HL-60/S4 (cell line): ENCODE data around the gene CEP164.

Experiments
- in situ Hi-C: fragments of 300-500 bp; cut with MboI; formaldehyde crosslinking; loops from 2 replicates; pipeline ENCODE4 v1.14.3; 2022; ENCODE audit warnings: low sequenced_read_pairs

Gene CEP164

GRCh38 chr11:117327567-117328374 lies at the start of gene CEP164:
TSS of gene CEP164 (plus strand) at chr11:117327854. CDS start at chr11:117338587, 10,733 bp downstream.
- in situ Hi-C loops = no loop called here

GRCh38 chr11:117278347-117278746 lies 49.3 kb upstream of the CEP164 start:
- in situ Hi-C loops = no loop called here

DNA sequence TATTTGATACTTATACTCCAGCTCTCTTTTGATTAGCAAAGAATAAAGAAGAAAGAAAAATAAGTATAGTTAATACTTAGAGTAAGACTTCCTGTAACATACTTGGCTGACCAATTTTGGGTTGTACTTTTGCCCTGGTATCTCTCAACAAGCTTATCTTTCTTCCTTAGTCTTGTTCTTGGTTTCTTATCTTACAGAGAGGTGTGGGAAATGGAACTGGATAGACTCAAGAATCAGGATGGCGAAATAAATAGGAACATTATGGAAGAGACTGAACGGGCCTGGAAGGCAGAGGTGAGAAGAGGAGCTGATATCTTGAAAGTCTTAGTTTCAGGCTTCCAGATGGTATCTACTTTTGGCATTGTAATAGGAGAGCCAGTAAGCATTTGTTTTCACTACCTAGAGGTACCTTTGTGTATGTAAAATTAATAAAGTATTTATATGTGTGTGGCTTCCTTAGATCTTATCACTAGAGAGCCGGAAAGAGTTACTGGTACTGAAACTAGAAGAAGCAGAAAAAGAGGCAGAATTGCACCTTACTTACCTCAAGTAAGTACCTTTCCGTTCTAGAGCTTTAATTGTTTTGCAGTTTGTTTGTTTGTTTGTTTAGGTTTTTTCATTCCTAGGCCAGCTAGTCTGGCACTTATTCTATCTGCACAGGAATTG lies 47.8 kb upstream of the CEP164 start:
- in situ Hi-C loops = no loop called here

- in situ Hi-C loops = no loop called here
These were observed 46.5 kb upstream of the CEP164 start for GRCh38 chr11:117281159-117281558.

- in situ Hi-C loops = no loop called here
These were observed 45.8 kb upstream of the CEP164 start for GRCh38 chr11:117281869-117282268.

- in situ Hi-C loops = no loop called here
These were observed 44.7 kb upstream of the CEP164 start for GRCh38 chr11:117282956-117283355.

DNA sequence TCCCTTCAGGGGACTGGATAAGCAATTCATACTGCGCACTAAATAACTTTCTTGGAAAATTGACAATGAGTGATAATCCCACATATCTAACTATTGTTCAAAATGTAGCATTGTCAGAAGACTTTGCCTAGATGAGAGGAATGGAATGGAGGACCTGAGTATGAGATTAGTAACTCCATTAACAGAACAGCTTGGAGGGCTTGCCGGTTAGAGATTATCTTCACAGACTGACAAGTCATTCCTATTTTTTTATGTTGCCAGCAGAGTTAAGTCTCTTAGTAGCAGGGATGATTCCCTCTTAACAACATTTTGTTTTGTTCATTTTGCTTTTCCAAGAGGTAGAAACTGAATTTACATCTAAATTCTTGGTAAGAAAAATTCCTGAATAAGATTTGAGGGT lies 43.6 kb upstream of the CEP164 start:
- in situ Hi-C loops = no loop called here

DNA sequence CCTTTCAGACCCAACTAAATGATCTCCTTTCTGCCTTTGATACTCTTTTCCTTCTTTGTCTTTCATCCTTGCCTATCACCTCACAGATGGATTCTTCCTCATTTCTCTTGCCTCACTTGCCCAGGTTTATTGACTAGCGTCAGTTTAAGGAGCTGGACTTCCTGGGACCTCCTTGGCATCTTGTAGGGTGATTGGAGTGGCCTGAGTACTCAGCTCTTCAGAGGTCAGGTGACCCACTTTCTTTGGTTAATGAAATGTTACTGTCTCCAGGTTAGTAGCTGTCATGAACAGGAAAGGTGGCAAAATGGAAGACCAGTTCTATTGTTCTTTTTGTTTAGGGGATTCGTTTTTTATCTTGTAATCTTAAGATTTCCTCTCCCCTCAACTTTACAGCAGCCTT lies 41.1 kb upstream of the CEP164 start:
- in situ Hi-C loops = no loop called here

DNA sequence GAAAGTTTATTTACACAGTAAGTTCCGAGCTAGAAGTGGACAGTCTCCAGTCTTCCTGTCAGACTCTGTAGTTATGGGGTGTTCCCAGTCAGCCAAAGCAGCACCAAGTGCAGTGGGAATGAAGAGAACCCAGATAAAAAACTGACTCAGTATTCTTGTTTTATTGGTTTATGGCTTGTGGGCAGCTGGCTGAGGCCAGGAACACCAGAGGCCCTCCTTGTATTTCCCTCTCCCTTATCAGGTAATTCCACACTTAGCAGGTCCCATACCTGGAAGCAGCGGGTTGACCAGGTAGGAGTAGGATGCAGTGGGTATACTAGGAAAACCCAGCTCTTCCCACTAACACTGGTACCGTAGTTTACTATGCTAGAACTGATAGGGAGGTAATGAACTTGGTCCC lies 40.0 kb upstream of the CEP164 start:
- in situ Hi-C loops = no loop called here

GRCh38 chr11:117289795-117290194 lies 37.9 kb upstream of the CEP164 start:
- in situ Hi-C loops = no loop called here

DNA sequence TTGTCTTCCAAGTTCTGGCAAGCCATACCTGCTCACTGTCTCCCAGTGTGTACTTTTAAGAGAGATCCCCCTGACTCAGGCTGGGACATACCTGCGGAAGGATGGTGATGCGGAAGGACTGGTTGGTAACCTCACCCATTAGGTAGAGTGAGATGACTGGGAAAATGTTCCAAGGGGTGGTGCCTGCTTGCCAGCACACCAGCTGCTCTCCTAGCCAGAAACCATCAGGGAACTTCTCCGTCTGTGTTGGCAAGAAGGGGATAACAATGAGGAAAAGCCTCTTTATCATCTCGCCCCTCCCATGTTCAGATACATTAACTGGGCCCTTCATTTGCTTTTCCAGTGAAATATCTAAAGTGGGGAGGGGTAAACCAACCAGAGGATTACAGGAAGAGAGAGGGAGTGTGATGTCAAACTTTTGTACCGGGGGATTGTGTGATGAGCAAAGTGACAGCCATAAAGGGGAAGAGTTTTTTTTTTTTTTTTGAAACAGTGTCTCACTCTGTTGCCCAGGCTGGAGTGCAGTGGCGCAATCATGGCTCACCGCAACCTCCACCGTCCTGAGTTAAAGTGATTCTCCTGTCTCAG lies 36.8 kb upstream of the CEP164 start, which contains the start of gene BACE1-AS:
TSS of gene BACE1-AS (plus strand) at position 538 of the 588 bp plus-strand sequence.
- in situ Hi-C loops = no loop called here

- in situ Hi-C loops = no loop called here
These were observed 35.0 kb upstream of the CEP164 start for GRCh38 chr11:117292616-117293015.

- in situ Hi-C loops = no loop called here
These were observed 32.1 kb upstream of the CEP164 start for GRCh38 chr11:117295438-117296137.

GRCh38 chr11:117296881-117297280 lies 30.8 kb upstream of the CEP164 start:
- in situ Hi-C loops = no loop called here

- in situ Hi-C loops = no loop called here
These were observed 29.5 kb upstream of the CEP164 start for GRCh38 chr11:117298195-117298594.

DNA sequence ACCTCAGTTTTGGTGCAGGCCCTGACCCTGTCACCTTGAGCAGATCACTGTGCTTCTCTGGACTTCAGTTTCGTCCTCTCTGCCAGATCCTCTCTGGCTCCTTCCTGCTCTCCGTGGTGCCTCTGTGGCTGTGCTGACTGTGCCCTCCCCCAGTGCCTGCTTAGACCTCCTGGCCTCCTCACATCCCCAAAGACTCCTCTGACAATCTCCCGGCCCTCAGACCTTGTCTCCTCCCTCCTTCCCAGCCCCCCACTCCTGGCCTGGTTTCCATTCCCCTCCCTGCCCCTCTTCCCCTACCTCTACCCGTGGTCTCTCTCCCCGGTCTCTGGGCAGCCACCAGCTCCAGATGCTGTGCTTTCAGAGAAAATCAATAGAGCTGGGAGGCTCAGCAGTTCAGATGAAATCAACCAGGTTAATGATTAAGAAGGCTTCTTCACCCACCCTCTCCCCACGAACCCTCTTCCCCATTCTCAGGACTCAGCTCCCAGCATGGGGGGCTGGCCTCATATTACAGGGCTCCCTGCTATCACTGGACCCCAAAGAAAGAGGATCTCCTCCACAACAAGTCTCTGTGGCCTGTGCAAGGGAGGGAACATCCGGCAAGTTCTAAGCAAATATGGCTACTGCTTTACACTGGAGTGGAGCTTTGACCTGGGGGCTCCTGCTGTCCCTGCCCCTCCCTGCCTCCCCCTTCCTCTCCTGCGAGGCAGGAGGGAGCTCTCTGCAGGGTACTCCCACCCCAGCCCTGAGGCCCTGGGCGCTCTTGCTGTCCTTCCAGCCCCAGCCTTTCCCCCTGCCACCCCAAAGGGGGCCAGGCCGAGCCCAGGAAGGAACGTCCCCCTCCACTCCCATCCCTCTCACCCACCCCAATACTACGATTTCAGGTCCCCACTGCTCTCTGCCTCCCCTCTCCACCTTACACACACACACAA lies 28.0 kb upstream of the CEP164 start:
- in situ Hi-C loops = no loop called here

GRCh38 chr11:117300283-117300663 lies 27.4 kb upstream of the CEP164 start:
- in situ Hi-C loops = no loop called here

DNA sequence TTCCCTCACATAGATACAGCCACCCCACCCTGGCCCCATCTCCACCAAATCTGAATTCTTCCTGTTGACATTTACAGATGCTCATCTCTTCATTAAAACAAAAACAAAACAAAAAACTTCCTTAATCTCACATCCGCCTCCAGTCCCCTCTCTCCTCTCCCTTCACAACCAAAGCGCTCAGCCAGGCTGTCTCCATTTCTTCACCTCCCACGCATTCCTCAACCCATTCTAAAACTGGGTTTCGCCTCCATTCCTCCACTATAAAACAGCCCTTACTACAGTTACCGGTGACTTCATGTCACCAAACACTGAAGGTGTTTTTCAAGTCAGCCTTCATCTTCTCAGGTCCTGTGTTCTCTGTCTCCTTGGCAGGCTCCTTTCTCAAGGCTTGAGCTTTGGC lies 26.9 kb upstream of the CEP164 start:
- in situ Hi-C loops = no loop called here

GRCh38 chr11:117302228-117302627 lies 25.4 kb upstream of the CEP164 start:
- in situ Hi-C loops = no loop called here

DNA sequence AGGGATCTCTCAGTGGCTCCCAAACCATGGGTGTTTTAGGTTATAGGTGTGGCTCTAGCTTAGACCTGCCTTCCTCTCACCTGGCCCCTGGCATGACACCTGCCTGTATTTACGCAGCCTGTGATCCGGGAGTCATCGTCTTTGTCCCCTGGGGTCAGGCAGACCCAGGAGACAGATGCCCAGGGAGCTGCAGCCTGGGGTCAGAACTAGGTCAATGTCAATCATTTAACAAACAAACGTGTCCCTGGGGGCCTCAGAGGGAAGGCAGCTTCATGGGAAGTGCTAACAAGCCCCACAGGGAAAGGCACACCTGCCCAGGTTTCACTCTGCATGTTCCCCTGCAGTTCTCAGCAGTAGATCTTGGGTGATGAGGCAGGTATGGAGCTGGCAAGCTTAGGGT lies 24.6 kb upstream of the CEP164 start:
- in situ Hi-C loops = no loop called here
